PC-3 (cell line): ENCODE results near the gene PDK1. TPM values are rescaled to one million over a fixed set of nuclear protein-coding genes. Genes with fewer than 3 reads are reported as not detected.

ENCODE experiments used
- ATAC-seq: fragments of 200-7000 bp; cut with Tn5 transposase; 2 replicates; pipeline ENCODE4 v1.9.1; 2020; ENCODE audit warnings: mild to moderate bottlenecking, moderate library complexity
- BruUV-seq: library from RNA; stranded (reverse); fragments of 400-500 nt; replicated peaks from 2 replicates; lab custom pipeline; 2021; lab: Mats Ljungman, UMichigan
- CTCF ChIA-PET: fragments of 300-600 bp; sonication (Branson Sonifier 250); formaldehyde crosslinking; loops from one replicate; lab custom pipeline; 2022; ENCODE audit warnings: antibody characterized with exemption; lab: Charles Lee
- POLR2A ChIA-PET: fragments of 300-600 bp; sonication (Branson Sonifier 250); formaldehyde crosslinking; loops from one replicate; lab custom pipeline; 2022; ENCODE audit warnings: antibody characterized with exemption; ENCODE audit not compliant: unreplicated experiment; lab: Charles Lee
- DNase-seq: peaks from one replicate; pipeline ENCODE4 v3.0.0-alpha.2; 2015
- H2AFZ ChIP-seq: fragments of 300-600 bp; sonication (generic); 2 replicates; pipeline ENCODE4 v1.6.0; 2016; ENCODE audit warnings: antibody characterized with exemption, low read length
- H3F3A ChIP-seq: fragments of 300-600 bp; sonication (generic); one replicate; pipeline ENCODE4 v1.6.0; 2017; ENCODE audit warnings: antibody characterized with exemption, low read length, control low read depth, mild to moderate bottlenecking; ENCODE audit not compliant: unreplicated experiment
- H3K27ac ChIP-seq: fragments of 300-600 bp; sonication (generic); 2 replicates; pipeline ENCODE4 v1.5.1; 2016; ENCODE audit warnings: mild to moderate bottlenecking, low read length
- H3K27me3 ChIP-seq: fragments of 300-600 bp; sonication (generic); 2 replicates; pipeline ENCODE4 v1.6.1; 2016; ENCODE audit warnings: low read length, mixed read lengths
- H3K36me3 ChIP-seq: fragments of 300-600 bp; sonication (generic); 2 replicates; pipeline ENCODE4 v1.6.1; 2016; ENCODE audit warnings: low read depth, mixed run types, low read length, mixed read lengths
- H3K4me1 ChIP-seq: fragments of 300-600 bp; sonication (generic); 2 replicates; pipeline ENCODE4 v1.5.1; 2016; ENCODE audit warnings: low read length; ENCODE audit not compliant: insufficient read depth
- H3K4me2 ChIP-seq: fragments of 300-600 bp; sonication (generic); 2 replicates; pipeline ENCODE4 v1.6.0; 2016; ENCODE audit warnings: low read length
- H3K4me3 ChIP-seq: fragments of 300-600 bp; sonication (generic); 2 replicates; pipeline ENCODE4 v1.5.1; 2016; ENCODE audit warnings: mild to moderate bottlenecking, low read length, mixed read lengths
- H3K79me2 ChIP-seq: fragments of 300-600 bp; sonication (generic); 2 replicates; pipeline ENCODE4 v1.6.1; 2017; ENCODE audit warnings: low read length, mixed read lengths
- H3K9ac ChIP-seq: fragments of 300-600 bp; sonication (generic); 2 replicates; pipeline ENCODE4 v1.6.0; 2016; ENCODE audit warnings: mild to moderate bottlenecking, low read length
- H3K9me2 ChIP-seq: fragments of 300-600 bp; sonication (generic); replicated peaks from 2 replicates; pipeline ENCODE4 v1.6.1; 2016; ENCODE audit warnings: mixed run types, low read length, mixed read lengths
- H3K9me3 ChIP-seq: fragments of 300-600 bp; sonication (generic); 2 replicates; pipeline ENCODE4 v1.6.1; 2016; ENCODE audit warnings: low read length, mixed read lengths
- H4K20me1 ChIP-seq: fragments of 300-600 bp; sonication (generic); 2 replicates; pipeline ENCODE4 v1.6.1; 2016; ENCODE audit warnings: low read length, mixed read lengths
- EZH2 ChIP-seq: fragments of 300-600 bp; sonication (generic); IDR thresholded peaks from one replicate; pipeline ENCODE4 v1.6.1; 2017; ENCODE audit warnings: antibody characterized with exemption, mild to moderate bottlenecking, low read length; ENCODE audit not compliant: unreplicated experiment
- EZH2phosphoT487 ChIP-seq: fragments of 300-600 bp; sonication (generic); IDR thresholded peaks from 2 replicates; pipeline ENCODE4 v1.6.1; 2018; ENCODE audit warnings: mild to moderate bottlenecking, antibody characterized with exemption, low read length, borderline replicate concordance
- intact Hi-C: fragments of 100-400 bp; cut with micrococcal nuclease; formaldehyde crosslinking; loops from 2 replicates; pipeline ENCODE4 v1.9.0; 2023
- total RNA-seq: library from RNA; depleted of rRNA; stranded (reverse); fragments of >200 nt; gene quantifications from 2 replicates; pipeline ENCODE4 v1.2.3, GENCODE V29; 2014
- TF ChIP-seq, protein P1 (sequence below): fragments of 300-600 bp; sonication (generic); conservative IDR thresholded peaks from 2 replicates; pipeline ENCODE4 v1.5.1; 2017; ENCODE audit warnings: antibody characterized with exemption, low read depth, mild to moderate bottlenecking, low read length

The PDK1 gene
- total RNA-seq, 1 experiment from 2014 or later, result 45.8 TPM

DNA sequence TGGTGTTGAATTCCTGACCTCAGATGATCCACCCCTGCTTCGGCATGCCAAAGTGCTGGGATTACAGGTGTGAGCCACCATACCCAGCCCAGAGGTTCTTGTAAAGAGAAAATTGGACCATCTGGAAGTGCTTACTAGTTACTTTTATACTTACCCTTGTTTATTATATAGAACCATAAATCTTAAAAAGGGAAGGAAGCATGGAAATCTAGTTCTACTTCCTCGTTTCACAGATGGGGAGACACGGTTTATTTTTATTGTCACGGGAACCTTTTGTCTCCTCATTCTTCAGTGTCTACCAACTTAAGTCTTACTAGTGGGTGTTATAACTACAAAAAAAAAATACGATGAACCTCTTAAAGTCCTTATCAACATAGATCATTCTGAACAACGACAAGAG lies 45.8 kb upstream of the PDK1 start:
- H3K9me3 ChIP-seq, result peaks cover 14% of the 10 kb centered on the region; the same call in 1 of the 2 replicates
- peaks cover 26% of the 10 kb centered on the region for H3K36me3 ChIP-seq
- H3F3A ChIP-seq, result no peaks in the 10 kb centered on the region
- H3K4me1 ChIP-seq, result no peaks in the 10 kb centered on the region
- H3K9me2 ChIP-seq, result no peaks in the 10 kb centered on the region
- H3K27me3 ChIP-seq, result no peaks in the 10 kb centered on the region
- H3K27ac ChIP-seq, result no peak overlapping the region
- H2AFZ ChIP-seq, result no peak overlapping the region
- TF ChIP-seq, protein P1, sequence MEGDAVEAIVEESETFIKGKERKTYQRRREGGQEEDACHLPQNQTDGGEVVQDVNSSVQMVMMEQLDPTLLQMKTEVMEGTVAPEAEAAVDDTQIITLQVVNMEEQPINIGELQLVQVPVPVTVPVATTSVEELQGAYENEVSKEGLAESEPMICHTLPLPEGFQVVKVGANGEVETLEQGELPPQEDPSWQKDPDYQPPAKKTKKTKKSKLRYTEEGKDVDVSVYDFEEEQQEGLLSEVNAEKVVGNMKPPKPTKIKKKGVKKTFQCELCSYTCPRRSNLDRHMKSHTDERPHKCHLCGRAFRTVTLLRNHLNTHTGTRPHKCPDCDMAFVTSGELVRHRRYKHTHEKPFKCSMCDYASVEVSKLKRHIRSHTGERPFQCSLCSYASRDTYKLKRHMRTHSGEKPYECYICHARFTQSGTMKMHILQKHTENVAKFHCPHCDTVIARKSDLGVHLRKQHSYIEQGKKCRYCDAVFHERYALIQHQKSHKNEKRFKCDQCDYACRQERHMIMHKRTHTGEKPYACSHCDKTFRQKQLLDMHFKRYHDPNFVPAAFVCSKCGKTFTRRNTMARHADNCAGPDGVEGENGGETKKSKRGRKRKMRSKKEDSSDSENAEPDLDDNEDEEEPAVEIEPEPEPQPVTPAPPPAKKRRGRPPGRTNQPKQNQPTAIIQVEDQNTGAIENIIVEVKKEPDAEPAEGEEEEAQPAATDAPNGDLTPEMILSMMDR, result no peak
- no peak for TF ChIP-seq EZH2
- TF ChIP-seq EZH2phosphoT487, result no peak
- ATAC-seq (no peak), DNase-seq (no peak)
- no peaks in the 10 kb centered on the region for H4K20me1 ChIP-seq
- no peak overlapping the region for H3K4me3 ChIP-seq
- H3K9ac ChIP-seq, result no peak overlapping the region
- POLR2A ChIA-PET, result interaction anchor here (0.6 kb wide), 1 partner anchor 45 kb away, joined by 5 read pairs; no protein-coding TSS in a partner anchor
- intact Hi-C loops, result loop anchor here (5.0 kb wide), 1 partner anchor 37 kb away; no protein-coding TSS in a partner anchor
- no peaks in the 10 kb centered on the region for H3K79me2 ChIP-seq
- CTCF ChIA-PET, result no interaction called here
- no TSS peak for BruUV-seq
- no peak overlapping the region for H3K4me2 ChIP-seq

DNA sequence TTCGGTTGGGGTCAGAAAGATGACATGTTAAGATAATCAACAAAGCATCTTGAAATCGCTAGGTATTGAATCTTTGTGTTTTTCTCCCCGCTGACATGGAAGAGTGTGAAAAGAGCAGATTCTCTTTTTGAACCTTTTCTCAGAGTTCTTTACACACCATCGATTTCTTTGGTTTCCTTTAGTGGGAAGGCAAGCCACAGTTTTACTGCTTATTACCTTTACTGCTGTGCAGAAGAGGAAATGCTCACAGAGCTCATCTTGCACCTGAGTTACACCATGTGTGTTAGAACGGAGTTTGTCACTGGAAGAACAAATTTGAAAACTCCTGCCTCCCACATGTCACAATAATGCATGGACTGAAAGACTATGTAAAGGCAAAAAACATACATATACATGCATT lies 45.3 kb upstream of the PDK1 start:
- Histone ChIP-seq H3K79me2 (no peaks in the 10 kb centered on the region), H3K9ac (no peak overlapping the region), H3K4me2 (no peak overlapping the region), H4K20me1 (no peaks in the 10 kb centered on the region), H3K4me3 (no peak overlapping the region), H2AFZ (no peak overlapping the region), H3K27me3 (no peaks in the 10 kb centered on the region), H3K9me3 (peaks cover 14% of the 10 kb centered on the region; the same call in 1 of the 2 replicates), H3K9me2 (no peaks in the 10 kb centered on the region), H3K36me3 (peaks cover 24% of the 10 kb centered on the region), H3K4me1 (no peaks in the 10 kb centered on the region), H3K27ac (no peak overlapping the region), H3F3A (no peaks in the 10 kb centered on the region)
- POLR2A ChIA-PET, result no interaction called here
- ATAC-seq, result no peak
- CTCF ChIA-PET, result no interaction called here
- intact Hi-C loops, result loop anchor here (5.0 kb wide), 1 partner anchor 37 kb away; no protein-coding TSS in a partner anchor
- DNase-seq, result no peak
- BruUV-seq, result no TSS peak
- no peak for TF ChIP-seq EZH2
- TF ChIP-seq, protein P1, result no peak

DNA sequence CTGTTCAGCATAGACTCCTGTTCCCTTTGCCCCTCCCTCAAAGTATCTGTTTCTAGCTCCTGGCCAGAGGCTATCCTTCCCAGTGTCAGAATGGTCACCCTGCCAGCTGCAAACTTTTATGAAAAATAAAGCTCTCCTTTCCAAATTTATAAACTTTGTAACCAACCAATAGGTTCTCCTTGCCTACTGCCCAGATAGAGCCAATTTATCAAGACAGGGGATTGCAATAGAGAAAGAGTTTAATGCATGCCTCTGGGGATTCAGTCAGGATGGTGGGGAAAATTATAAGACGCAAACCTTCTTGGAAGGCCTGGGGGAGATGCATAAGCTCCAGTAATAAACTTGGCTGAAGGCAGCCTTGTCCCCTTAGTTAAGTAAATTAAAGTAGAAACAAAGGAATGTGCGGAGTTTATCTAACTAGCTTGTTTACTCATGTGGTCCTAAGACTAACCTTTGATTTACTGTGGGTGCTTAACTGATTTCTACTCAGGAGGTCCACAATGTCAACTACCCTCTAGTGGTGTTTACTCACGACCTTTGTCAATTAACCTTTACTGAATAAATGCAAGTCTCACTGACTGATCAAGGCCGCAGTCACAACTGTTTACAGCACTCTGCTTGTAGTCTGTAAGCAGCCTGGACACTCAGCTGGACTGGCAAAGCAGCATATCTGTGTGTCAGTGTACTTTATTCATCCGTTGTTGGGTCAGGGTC lies 42.9 kb upstream of the PDK1 start:
- peaks cover 18% of the 10 kb centered on the region for H3K36me3 ChIP-seq
- H3K79me2 ChIP-seq, result no peaks in the 10 kb centered on the region
- BruUV-seq, result no TSS peak
- DNase-seq (no peak), ATAC-seq (no peak)
- POLR2A ChIA-PET, result no interaction called here
- no peak overlapping the region for H3K4me2 ChIP-seq
- CTCF ChIA-PET, result no interaction called here
- H3K9me3 ChIP-seq, result peaks cover 14% of the 10 kb centered on the region; the same call in 1 of the 2 replicates
- no peaks in the 10 kb centered on the region for H3K4me1 ChIP-seq
- no peak overlapping the region for H3K9ac ChIP-seq
- H3K27me3 ChIP-seq, result no peaks in the 10 kb centered on the region
- no peak overlapping the region for H2AFZ ChIP-seq
- no peaks in the 10 kb centered on the region for H3K9me2 ChIP-seq
- no peaks in the 10 kb centered on the region for H4K20me1 ChIP-seq
- no peaks in the 10 kb centered on the region for H3F3A ChIP-seq
- no peak overlapping the region for H3K27ac ChIP-seq
- no peak overlapping the region for H3K4me3 ChIP-seq
- no peak for TF ChIP-seq EZH2
- TF ChIP-seq, protein P1, result no peak
- no peak for TF ChIP-seq EZH2phosphoT487
- intact Hi-C loops, result loop anchor here (5.0 kb wide), 1 partner anchor 34 kb away; no protein-coding TSS in a partner anchor
